Inferior parietal cortex (tissue), 1 donor: ENCODE measurements around the gene ZNF467.

Experiments used
- DNase-seq: peaks from one replicate; pipeline ENCODE4 v3.0.0-alpha.2; 2016; ENCODE audit errors: extremely low spot score

ZNF467 gene, protein sequence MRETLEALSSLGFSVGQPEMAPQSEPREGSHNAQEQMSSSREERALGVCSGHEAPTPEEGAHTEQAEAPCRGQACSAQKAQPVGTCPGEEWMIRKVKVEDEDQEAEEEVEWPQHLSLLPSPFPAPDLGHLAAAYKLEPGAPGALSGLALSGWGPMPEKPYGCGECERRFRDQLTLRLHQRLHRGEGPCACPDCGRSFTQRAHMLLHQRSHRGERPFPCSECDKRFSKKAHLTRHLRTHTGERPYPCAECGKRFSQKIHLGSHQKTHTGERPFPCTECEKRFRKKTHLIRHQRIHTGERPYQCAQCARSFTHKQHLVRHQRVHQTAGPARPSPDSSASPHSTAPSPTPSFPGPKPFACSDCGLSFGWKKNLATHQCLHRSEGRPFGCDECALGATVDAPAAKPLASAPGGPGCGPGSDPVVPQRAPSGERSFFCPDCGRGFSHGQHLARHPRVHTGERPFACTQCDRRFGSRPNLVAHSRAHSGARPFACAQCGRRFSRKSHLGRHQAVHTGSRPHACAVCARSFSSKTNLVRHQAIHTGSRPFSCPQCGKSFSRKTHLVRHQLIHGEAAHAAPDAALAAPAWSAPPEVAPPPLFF

GRCh38 chr7:149773446-149774236 lies at the start of gene ZNF467:
Gene ZNF467 (minus strand): TSS chr7:149773588. CDS start chr7:149771032, 2,556 bp downstream.
- DNase-seq = no peak

DNA sequence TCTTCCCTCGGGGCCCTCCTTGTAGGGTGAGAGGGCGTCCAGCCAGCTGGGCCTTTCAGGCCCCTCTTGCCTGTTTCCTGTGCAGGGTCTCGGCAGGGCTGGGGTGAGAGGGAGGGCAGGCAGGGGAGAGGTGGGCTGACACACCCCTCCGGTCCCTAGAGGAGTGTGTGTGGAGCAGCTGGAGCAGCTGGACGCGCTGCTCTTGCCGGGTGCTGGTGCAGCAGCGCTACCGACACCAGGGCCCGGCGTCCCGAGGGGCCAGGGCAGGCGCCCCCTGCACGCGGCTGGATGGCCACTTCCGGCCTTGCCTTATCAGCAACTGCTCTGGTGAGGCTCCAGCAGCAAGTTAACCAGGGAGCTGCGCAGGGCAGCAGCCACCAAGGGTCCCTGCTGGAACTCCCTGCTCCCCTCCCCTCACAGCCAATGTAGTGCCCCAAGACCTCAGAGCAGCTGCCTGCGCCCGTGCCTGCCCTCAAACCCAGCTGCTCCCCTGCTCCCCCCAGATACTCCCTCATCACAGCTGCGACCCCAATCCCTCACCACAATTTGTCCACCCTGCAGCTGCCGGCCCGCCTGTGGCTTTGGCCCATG lies 49.1 kb upstream of the ZNF467 start:
- no peak for DNase-seq

GRCh38 chr7:149821191-149822148 lies 48.1 kb upstream of the ZNF467 start:
- DNase-seq = no peak

- no peak for DNase-seq
Measured at GRCh38 chr7:149820622-149821190, 47.3 kb upstream of the ZNF467 start.

- DNase-seq = no peak
Measured at GRCh38 chr7:149819961-149820340, 46.6 kb upstream of the ZNF467 start.

GRCh38 chr7:149819141-149819960 lies 46.0 kb upstream of the ZNF467 start:
- no peak for DNase-seq

DNA sequence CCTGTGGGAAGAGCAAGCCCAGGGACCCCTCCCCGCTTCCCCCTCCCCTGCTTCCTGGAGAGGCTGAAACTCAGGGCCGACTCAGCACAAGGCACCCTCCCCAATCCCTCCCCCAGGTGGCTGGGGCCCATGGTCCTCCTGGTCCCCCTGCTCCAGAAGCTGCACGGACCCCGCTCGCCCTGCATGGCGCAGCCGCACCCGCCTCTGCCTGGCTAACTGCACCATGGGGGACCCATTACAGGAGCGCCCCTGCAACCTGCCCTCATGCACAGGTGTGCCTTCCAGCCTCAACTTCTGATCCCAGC lies 45.1 kb upstream of the ZNF467 start:
- DNase-seq = no peak

GRCh38 chr7:149817836-149818535 lies 44.6 kb upstream of the ZNF467 start:
- DNase-seq = no peak

GRCh38 chr7:149817301-149817771 lies 43.9 kb upstream of the ZNF467 start:
- no peak for DNase-seq

DNA sequence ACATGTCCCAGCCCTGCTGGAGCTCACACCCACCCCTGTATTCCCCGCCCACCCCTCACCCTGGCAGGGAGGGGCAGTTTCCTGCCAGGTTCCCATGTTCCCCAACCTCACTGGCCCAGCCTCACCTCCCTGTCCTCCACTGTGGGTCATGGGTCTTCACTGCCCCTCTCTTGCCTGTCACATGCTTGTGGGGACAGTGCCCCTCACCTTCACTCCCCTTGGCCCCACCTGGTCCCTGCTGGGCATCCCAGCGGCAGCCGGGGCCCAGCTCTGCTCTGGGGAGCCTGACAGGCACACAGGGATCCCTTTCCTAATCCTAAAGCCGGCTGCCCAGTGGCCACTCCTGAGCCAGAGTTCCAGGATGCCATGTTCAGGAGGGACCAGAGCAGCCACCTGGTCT lies 43.4 kb upstream of the ZNF467 start:
- no peak for DNase-seq

- no peak for DNase-seq
Measured at GRCh38 chr7:149816267-149816751, 42.9 kb upstream of the ZNF467 start.

- DNase-seq = no peak
Measured at GRCh38 chr7:149815661-149816266, 42.4 kb upstream of the ZNF467 start.

GRCh38 chr7:149815121-149815520 lies 41.7 kb upstream of the ZNF467 start:
- no peak for DNase-seq

DNA sequence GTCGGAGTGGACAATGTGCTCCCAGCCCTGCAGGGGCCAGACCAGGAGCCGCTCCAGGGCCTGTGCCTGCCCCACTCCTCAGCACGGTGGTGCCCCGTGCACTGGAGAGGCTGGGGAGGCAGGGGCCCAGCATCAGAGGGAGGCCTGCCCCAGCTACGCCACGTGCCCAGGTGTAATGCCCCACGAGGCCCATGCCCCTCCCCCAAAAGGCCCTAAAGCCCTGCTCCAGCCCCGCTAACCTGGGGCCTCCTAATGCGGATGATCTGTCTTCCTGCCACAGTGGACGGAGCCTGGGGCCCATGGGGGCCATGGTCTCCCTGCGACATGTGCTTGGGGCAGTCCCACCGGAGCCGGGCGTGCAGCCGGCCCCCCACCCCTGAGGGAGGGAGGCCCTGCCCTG lies 41.1 kb upstream of the ZNF467 start:
- DNase-seq = no peak

DNA sequence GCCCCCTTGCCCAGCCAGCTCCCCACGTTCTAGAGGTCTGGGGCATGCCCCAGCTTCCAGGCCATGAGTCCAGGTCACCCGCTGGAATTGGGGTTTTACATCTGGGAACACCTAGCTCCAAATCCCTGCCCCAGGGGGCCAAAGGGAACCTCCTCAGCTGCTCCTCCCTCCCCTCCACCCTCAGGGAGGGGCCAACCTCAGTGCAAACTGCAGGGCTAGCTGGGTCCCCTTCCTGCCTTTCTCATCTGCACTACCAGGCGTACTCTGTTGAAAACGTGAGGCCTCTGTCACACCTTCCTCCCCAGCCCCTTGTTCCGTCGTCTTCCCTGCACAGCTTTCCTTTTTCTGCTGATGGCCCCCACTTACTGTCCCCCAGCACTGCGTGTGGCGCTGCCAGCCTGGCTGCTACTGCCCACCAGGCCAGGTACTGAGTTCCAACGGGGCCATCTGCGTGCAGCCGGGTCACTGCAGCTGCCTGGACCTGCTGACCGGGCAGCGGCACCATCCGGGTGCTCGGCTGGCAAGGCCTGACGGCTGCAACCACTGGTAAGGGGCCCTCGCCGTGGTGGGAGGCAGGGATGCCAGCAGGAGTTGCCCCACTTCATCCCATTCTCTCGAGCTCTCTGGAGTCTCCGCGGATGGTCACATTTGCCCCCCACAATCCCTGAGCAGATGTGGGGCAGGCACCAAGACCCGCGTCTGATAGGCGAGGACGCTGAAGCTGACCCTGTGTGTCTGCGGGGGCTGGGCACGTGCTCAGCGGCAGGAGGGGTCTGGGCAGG lies 40.1 kb upstream of the ZNF467 start:
- DNase-seq = no peak

GRCh38 chr7:149811831-149812490 lies 38.6 kb upstream of the ZNF467 start:
- DNase-seq = no peak

DNA sequence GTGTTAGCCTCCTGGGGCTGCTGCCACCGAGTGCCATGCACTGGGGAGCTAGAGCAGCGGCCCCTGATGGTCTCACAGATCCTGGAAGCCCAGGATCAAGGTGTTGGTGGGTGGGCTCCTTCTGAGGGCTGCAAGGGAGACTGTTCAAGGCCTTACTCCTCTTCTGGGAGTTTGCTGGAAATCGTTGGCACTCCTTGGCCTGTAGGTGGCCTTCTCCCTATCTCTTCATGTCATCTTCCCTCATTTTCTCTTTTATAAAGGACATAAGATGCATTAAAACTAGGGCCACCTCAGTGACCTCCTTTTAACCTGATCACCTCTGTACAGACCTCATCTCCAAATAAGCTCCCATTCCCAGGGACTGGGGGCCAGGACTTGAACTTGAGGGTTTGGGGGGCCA lies 37.8 kb upstream of the ZNF467 start:
- DNase-seq = no peak
